Measurements from ENCODE around the gene MTHFD2.
A peak's percentile ranks its signal among the peaks of the same experiment; 100 is the strongest.

MTHFD2 gene

DNA sequence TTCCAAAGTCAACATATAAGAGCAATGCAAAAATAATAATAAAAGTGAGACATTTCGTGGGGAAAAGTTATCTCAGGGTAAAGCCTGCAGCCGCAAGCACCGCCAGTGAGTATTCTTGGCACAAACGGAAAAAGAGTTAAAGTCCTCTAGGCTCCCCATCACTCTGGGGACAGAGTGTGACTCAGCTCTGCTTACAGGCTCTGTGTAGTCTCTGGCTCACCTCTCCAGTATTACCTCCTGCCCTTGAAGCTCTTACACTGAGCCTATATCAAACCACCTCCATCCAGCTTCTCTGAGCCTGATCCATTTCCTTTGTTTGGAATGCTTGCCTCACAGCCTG is 55.5 kb downstream of the MTHFD2 start:
- no peak for DNase-seq (ENCODE audit: low spot score)
- in situ Hi-C loops (cut with MboI; ENCODE audit: low pct_unique_long_range_greater_than_20kb, low sequenced_read_pairs, unreplicated experiment) = no loop called here
- TF ChIP-seq, protein P1, sequence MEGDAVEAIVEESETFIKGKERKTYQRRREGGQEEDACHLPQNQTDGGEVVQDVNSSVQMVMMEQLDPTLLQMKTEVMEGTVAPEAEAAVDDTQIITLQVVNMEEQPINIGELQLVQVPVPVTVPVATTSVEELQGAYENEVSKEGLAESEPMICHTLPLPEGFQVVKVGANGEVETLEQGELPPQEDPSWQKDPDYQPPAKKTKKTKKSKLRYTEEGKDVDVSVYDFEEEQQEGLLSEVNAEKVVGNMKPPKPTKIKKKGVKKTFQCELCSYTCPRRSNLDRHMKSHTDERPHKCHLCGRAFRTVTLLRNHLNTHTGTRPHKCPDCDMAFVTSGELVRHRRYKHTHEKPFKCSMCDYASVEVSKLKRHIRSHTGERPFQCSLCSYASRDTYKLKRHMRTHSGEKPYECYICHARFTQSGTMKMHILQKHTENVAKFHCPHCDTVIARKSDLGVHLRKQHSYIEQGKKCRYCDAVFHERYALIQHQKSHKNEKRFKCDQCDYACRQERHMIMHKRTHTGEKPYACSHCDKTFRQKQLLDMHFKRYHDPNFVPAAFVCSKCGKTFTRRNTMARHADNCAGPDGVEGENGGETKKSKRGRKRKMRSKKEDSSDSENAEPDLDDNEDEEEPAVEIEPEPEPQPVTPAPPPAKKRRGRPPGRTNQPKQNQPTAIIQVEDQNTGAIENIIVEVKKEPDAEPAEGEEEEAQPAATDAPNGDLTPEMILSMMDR (IDR thresholded peaks at IDR 0.05; ENCODE audit: extremely low read depth, insufficient read depth, missing control alignments) = no peak

GRCh38 chr2:74255660-74256213 is 57.3 kb downstream of the MTHFD2 start:
- TF ChIP-seq, protein P1 (IDR thresholded peaks at IDR 0.05; ENCODE audit: extremely low read depth, insufficient read depth, missing control alignments) = no peak
- DNase-seq (ENCODE audit: low spot score) = no peak
- in situ Hi-C loops (cut with MboI; ENCODE audit: low pct_unique_long_range_greater_than_20kb, low sequenced_read_pairs, unreplicated experiment) = no loop called here

- TF ChIP-seq, protein P1 (IDR thresholded peaks at IDR 0.05; ENCODE audit: extremely low read depth, insufficient read depth, missing control alignments) = no peak
- DNase-seq (ENCODE audit: low spot score) = no peak
- in situ Hi-C loops (cut with MboI; ENCODE audit: low pct_unique_long_range_greater_than_20kb, low sequenced_read_pairs, unreplicated experiment) = no loop called here
These were observed 60.8 kb downstream of the MTHFD2 start for GRCh38 chr2:74259191-74259590.

DNA sequence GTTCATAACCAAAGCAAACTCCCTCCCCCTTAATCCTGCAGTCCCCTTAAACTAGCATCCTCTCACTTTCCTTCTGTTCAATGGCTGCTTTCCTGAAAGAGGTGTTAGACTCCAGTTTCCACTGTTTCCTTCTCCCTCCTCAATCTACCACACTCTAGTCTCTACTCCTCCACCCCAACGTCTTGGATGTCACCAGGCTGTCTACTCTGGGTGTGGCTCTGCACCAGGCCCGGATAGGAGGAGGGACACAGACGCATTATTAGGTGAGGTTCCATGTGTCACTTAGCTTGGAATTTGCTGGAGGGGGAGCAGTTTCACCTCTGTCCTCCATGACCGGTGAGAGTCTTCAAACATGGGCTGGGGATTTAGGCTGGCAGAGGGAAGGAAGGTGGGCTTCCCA is 61.3 kb downstream of the MTHFD2 start:
- TF ChIP-seq, protein P1 (IDR thresholded peaks at IDR 0.05; ENCODE audit: extremely low read depth, insufficient read depth, missing control alignments) = no peak
- in situ Hi-C loops (cut with MboI; ENCODE audit: low pct_unique_long_range_greater_than_20kb, low sequenced_read_pairs, unreplicated experiment) = no loop called here
- no peak for DNase-seq (ENCODE audit: low spot score)

GRCh38 chr2:74260495-74260894 is 62.1 kb downstream of the MTHFD2 start:
- TF ChIP-seq, protein P1 (IDR thresholded peaks at IDR 0.05; ENCODE audit: extremely low read depth, insufficient read depth, missing control alignments) = no peak
- in situ Hi-C loops (cut with MboI; ENCODE audit: low pct_unique_long_range_greater_than_20kb, low sequenced_read_pairs, unreplicated experiment) = no loop called here
- no peak for DNase-seq (ENCODE audit: low spot score)

DNA sequence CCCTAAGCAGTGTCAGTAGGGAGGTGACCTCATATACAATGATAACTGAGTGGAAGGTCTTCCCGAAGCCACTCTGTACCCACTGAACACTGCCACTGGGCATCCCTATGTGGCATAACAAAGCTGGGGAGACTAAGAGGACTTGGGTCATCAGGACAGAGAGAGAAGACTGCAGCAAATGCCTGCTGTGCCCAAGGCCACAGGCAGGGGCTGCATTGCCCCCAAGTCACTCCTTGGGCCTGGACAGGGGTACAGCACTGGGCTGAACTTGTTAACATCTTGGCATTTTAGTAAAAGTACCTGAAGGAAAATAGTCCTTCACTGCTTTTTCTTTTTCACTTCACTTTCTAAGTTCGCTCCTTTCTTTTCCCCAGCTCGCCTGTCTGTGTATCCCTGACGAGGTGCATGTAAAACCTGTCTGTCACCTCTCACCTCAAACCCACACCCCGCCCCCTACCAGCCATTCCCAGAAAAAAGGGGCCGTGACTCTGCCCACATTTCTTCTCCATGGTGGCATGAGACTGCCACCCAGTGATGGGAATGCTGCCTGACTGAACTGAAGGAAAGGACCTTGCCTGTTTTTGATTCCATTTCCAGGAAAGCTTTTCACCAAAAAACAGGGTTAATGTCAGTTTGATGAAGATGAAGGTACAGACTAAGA is 62.9 kb downstream of the MTHFD2 start:
- TF ChIP-seq, protein P1 (IDR thresholded peaks at IDR 0.05; ENCODE audit: extremely low read depth, insufficient read depth, missing control alignments) = peak; percentile 13
- DNase-seq (ENCODE audit: low spot score) = no peak
- in situ Hi-C loops (cut with MboI; ENCODE audit: low pct_unique_long_range_greater_than_20kb, low sequenced_read_pairs, unreplicated experiment) = no loop called here
